ENCODE results near the gene TPD52L1.

DNA sequence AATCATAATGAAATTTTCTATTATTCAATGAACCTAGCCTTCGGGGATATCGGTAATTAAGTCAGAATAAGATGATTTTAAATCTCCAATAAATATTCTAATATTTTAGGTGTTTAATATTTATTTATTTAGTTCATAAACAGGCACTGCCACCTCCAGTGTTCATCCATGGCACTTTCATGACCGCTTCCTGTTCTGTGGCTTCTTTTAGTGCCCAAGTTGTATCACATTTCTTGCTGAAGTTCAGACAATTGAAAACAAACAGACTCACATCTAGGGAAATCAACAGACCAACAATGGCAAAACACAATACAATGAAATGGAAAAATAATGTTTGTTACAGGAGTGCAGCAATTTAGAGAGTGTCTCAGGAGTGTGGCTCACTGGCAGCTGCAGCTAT, 122.2 kb downstream of the TPD52L1 start:
- TF ChIP-seq, protein P1, sequence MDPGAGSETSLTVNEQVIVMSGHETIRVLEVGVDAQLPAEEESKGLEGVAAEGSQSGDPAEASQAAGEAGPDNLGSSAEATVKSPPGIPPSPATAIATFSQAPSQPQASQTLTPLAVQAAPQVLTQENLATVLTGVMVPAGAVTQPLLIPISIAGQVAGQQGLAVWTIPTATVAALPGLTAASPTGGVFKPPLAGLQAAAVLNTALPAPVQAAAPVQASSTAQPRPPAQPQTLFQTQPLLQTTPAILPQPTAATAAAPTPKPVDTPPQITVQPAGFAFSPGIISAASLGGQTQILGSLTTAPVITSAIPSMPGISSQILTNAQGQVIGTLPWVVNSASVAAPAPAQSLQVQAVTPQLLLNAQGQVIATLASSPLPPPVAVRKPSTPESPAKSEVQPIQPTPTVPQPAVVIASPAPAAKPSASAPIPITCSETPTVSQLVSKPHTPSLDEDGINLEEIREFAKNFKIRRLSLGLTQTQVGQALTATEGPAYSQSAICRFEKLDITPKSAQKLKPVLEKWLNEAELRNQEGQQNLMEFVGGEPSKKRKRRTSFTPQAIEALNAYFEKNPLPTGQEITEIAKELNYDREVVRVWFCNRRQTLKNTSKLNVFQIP (CRISPR knock-in tag; IDR thresholded peaks at IDR 0.05; ENCODE audit: borderline replicate concordance, low read depth): no peak
- TF ChIP-seq, protein P2, sequence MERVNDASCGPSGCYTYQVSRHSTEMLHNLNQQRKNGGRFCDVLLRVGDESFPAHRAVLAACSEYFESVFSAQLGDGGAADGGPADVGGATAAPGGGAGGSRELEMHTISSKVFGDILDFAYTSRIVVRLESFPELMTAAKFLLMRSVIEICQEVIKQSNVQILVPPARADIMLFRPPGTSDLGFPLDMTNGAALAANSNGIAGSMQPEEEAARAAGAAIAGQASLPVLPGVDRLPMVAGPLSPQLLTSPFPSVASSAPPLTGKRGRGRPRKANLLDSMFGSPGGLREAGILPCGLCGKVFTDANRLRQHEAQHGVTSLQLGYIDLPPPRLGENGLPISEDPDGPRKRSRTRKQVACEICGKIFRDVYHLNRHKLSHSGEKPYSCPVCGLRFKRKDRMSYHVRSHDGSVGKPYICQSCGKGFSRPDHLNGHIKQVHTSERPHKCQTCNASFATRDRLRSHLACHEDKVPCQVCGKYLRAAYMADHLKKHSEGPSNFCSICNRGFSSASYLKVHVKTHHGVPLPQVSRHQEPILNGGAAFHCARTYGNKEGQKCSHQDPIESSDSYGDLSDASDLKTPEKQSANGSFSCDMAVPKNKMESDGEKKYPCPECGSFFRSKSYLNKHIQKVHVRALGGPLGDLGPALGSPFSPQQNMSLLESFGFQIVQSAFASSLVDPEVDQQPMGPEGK (CRISPR knock-in tag; IDR thresholded peaks at IDR 0.05; ENCODE audit: borderline replicate concordance): no peak
- no peak for TF ChIP-seq ZNF70 (CRISPR knock-in tag; IDR thresholded peaks at IDR 0.05)

Data from SK-N-SH treated with all-trans-retinoic acid at 6 μM for 48 hours (cell line).